Measurements from ENCODE around the gene TRABD. TPM values are rescaled to one million over a fixed set of nuclear protein-coding genes. Genes with fewer than 3 reads are reported as not detected.

The TRABD gene
- polyA plus RNA-seq, 1 of the 3 experiments (the other 2 are of a cell fraction): 50.6 TPM

GRCh38 chr22:50169181-50169759 is 16.4 kb upstream of the TRABD start:
- Histone ChIP-seq H3K27ac (ENCODE audit: low read depth in 2 of 2, low read length in 1 of 2) (no peak overlapping the region), H3K79me2 (ENCODE audit: insufficient read depth) (no peaks in the 10 kb centered on the region), H3K4me2 (no peak overlapping the region), H3F3A (replicated peaks; ENCODE audit: insufficient read depth) (no peaks in the 10 kb centered on the region), H3K9me3 (no peaks in the 10 kb centered on the region), H2AFZ (ENCODE audit: low read depth) (no peak overlapping the region), H3K4me3 (ENCODE audit: low read depth in 2 of 2, low read length in 1 of 2) (peak overlapping the region in 1 of 2 experiments; percentile 54; a peak in 1 of 4 replicates), H3K4me1 (ENCODE audit: control insufficient read depth in 1 of 2, insufficient read depth in 2 of 2, low read depth in 1 of 2, low read length in 1 of 2) (peaks cover 0 to 3% of the 10 kb centered on the region in 2 experiments; a peak in 1 of 4 replicates), H3K27me3 (ENCODE audit: insufficient read depth) (no peaks in the 10 kb centered on the region), H3K9me2 (no peaks in the 10 kb centered on the region), H4K20me1 (ENCODE audit: insufficient read depth) (no peaks in the 10 kb centered on the region), H3K36me3 (replicated peaks in 1 of 2; ENCODE audit: control insufficient read depth in 1 of 2, insufficient read depth in 2 of 2, low read length in 1 of 2) (no peaks in the 10 kb centered on the region), H3K9ac (no peak overlapping the region)
- POLR2A ChIA-PET: no interaction called here
- WGBS (ENCODE audit: low lambda C conversion rate): 71% methylated on average over 25 of the region's 36 CpGs
- CTCF ChIA-PET: interaction anchor here (0.7 to 0.8 kb wide), 2 partner anchors 20 to 45 kb away, joined by 3 to 4 read pairs; no protein-coding TSS in a partner anchor
- no peak for TF ChIP-seq POLR2AphosphoS5 (IDR thresholded peaks at IDR 0.05; ENCODE audit: low read depth, low read length)
- no peak for TF ChIP-seq MAX (IDR thresholded peaks at IDR 0.05; ENCODE audit: low read depth)
- no peak for TF ChIP-seq REST (IDR thresholded peaks at IDR 0.05; ENCODE audit: low read depth, low read length)
- TF ChIP-seq CTCF (IDR thresholded peaks at IDR 0.05): no peak
- no peak for TF ChIP-seq SMC3 (IDR thresholded peaks at IDR 0.05; ENCODE audit: low read depth, low read length)
- peak; percentile 60 for DNase-seq

GRCh38 chr22:50169774-50170341 is 15.9 kb upstream of the TRABD start:
- no peak overlapping the region for H3K27ac ChIP-seq (ENCODE audit: low read depth in 2 of 2, low read length in 1 of 2)
- H3K36me3 ChIP-seq (replicated peaks in 1 of 2; ENCODE audit: control insufficient read depth in 1 of 2, insufficient read depth in 2 of 2, low read length in 1 of 2): no peaks in the 10 kb centered on the region
- no peaks in the 10 kb centered on the region for H3K79me2 ChIP-seq (ENCODE audit: insufficient read depth)
- no peak overlapping the region for H2AFZ ChIP-seq (ENCODE audit: low read depth)
- no peaks in the 10 kb centered on the region for H3F3A ChIP-seq (replicated peaks; ENCODE audit: insufficient read depth)
- no peak overlapping the region for H3K9ac ChIP-seq
- peak overlapping the region in 1 of 2 experiments; percentile 54; a peak in 2 of 4 replicates for H3K4me3 ChIP-seq (ENCODE audit: low read depth in 2 of 2, low read length in 1 of 2)
- H3K9me3 ChIP-seq: no peaks in the 10 kb centered on the region
- peak; percentile 80 for DNase-seq
- WGBS (ENCODE audit: low lambda C conversion rate): 0% methylated on average over 2 of the region's 70 CpGs
- H4K20me1 ChIP-seq (ENCODE audit: insufficient read depth): no peaks in the 10 kb centered on the region
- H3K9me2 ChIP-seq: no peaks in the 10 kb centered on the region
- no peaks in the 10 kb centered on the region for H3K27me3 ChIP-seq (ENCODE audit: insufficient read depth)
- H3K4me2 ChIP-seq: no peak overlapping the region
- H3K4me1 ChIP-seq (ENCODE audit: control insufficient read depth in 1 of 2, insufficient read depth in 2 of 2, low read depth in 1 of 2, low read length in 1 of 2): peaks cover 0 to 3% of the 10 kb centered on the region in 2 experiments; a peak in 1 of 4 replicates
- ChIA-PET CTCF (interaction anchor here (0.8 to 1.8 kb wide), 4 partner anchors 12 to 46 kb away, joined by 3 to 14 read pairs (median 4); no protein-coding TSS in a partner anchor), POLR2A (no interaction called here)
- TF ChIP-seq PBX3 (IDR thresholded peaks at IDR 0.05) (no peak), RCOR1 (IDR thresholded peaks at IDR 0.05; ENCODE audit: low read length) (no peak), TEAD4 (IDR thresholded peaks at IDR 0.05; ENCODE audit: borderline replicate concordance, insufficient read depth) (no peak), USF1 (IDR thresholded peaks at IDR 0.05; ENCODE audit: borderline replicate concordance, low read depth) (no peak), MXI1 (IDR thresholded peaks at IDR 0.05; ENCODE audit: low read depth, low read length) (no peak), GABPA (IDR thresholded peaks at IDR 0.05; ENCODE audit: low read depth) (no peak), RXRA (IDR thresholded peaks at IDR 0.05; ENCODE audit: borderline replicate concordance, low read depth) (no peak), RAD21 (IDR thresholded peaks at IDR 0.05; ENCODE audit: low read length) (no peak), SIN3A (IDR thresholded peaks at IDR 0.05; ENCODE audit: borderline replicate concordance, low read depth, low read length) (no peak), FOSL2 (IDR thresholded peaks at IDR 0.05; ENCODE audit: borderline replicate concordance, low read depth) (no peak), IRF3 (IDR thresholded peaks at IDR 0.05; ENCODE audit: low read depth, low read length) (no peak)

All from SK-N-SH (cell line).